Measurements from ENCODE around the gene KIR2DL4. TPM values are rescaled to one million over a fixed set of nuclear protein-coding genes. Genes with fewer than 3 reads are reported as not detected.

KIR2DL4 gene
- total and polyA plus RNA-seq, 2 donors (not counting 1 experiment from before 2014, with no cell fraction given) = not detected

DNA sequence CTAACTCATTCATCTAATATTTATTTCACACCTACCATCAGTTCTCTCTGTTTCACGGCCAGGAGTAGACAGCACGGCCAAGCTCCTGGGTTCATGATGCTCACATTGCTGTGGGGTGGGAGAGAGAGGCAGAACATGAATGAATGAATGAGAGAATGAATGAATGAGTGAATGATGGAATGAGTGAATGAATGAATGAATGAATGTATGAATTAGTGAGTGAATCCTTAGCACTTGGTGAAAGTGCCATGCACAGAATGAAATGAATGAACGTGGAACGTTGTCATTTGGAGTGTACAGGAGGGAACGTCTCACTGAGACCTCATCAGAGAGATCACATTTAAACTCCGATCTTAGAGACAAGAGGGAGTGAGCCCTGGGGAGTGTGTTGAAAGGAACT, 11.9 kb upstream of the KIR2DL4 start:
- no peak for TF ChIP-seq CTCF (conservative IDR thresholded peaks at IDR 0.05 in 1 of 2, IDR thresholded peaks at IDR 0.05 in 1 of 2; ENCODE audit: low read depth in 1 of 2, low read length in 2 of 2)
- no peak for TF ChIP-seq EZH2 (IDR thresholded peaks at IDR 0.05; ENCODE audit: low read length, missing control alignments)
- Histone ChIP-seq H3K9me3 (ENCODE audit: control insufficient read depth, insufficient read depth, low read depth, low read length) (no peaks in the 10 kb centered on the region), H3K9ac (ENCODE audit: insufficient read depth, low read length) (no peak overlapping the region), H3K27me3 (ENCODE audit: control insufficient read depth, insufficient read depth, low read length) (no peaks in the 10 kb centered on the region), H3K79me2 (ENCODE audit: control insufficient read depth, insufficient read depth, low read length) (no peaks in the 10 kb centered on the region), H3K4me1 (ENCODE audit: control insufficient read depth, extremely low read depth, insufficient read depth, low read length) (no peaks in the 10 kb centered on the region), H3K4me2 (ENCODE audit: extremely low read depth, insufficient read depth, low read length) (no peak overlapping the region), H3K36me3 (ENCODE audit: control insufficient read depth, insufficient read depth, low read length) (no peaks in the 10 kb centered on the region), H2AFZ (ENCODE audit: low read length) (no peak overlapping the region), H3K4me3 (replicated peaks in 1 of 4; ENCODE audit: control extremely low read depth in 1 of 4, insufficient read depth in 1 of 4, low read depth in 3 of 4, low read length in 4 of 4) (no peak overlapping the region), H4K20me1 (ENCODE audit: control insufficient read depth, extremely low read depth, insufficient read depth, low read length) (no peaks in the 10 kb centered on the region), H3K27ac (ENCODE audit: insufficient read depth, low read length) (no peak overlapping the region)
- no peak for DNase-seq (ENCODE audit: low read depth in 2 of 2)

GRCh38 chr19:54792814-54793213, 10.6 kb upstream of the KIR2DL4 start:
- H3K36me3 ChIP-seq (ENCODE audit: control insufficient read depth, insufficient read depth, low read length) = no peaks in the 10 kb centered on the region
- no peak overlapping the region for H3K4me2 ChIP-seq (ENCODE audit: extremely low read depth, insufficient read depth, low read length)
- H3K9me3 ChIP-seq (ENCODE audit: control insufficient read depth, insufficient read depth, low read depth, low read length) = no peaks in the 10 kb centered on the region

GRCh38 chr19:54795758-54796157, 7.7 kb upstream of the KIR2DL4 start:
- Histone ChIP-seq H3K9me3 (ENCODE audit: control insufficient read depth, insufficient read depth, low read depth, low read length) (no peaks in the 10 kb centered on the region), H3K27ac (ENCODE audit: insufficient read depth, low read length) (no peak overlapping the region), H3K27me3 (ENCODE audit: control insufficient read depth, insufficient read depth, low read length) (no peaks in the 10 kb centered on the region), H3K4me1 (ENCODE audit: control insufficient read depth, extremely low read depth, insufficient read depth, low read length) (no peaks in the 10 kb centered on the region), H4K20me1 (ENCODE audit: control insufficient read depth, extremely low read depth, insufficient read depth, low read length) (no peaks in the 10 kb centered on the region), H3K4me2 (ENCODE audit: extremely low read depth, insufficient read depth, low read length) (no peak overlapping the region), H3K36me3 (ENCODE audit: control insufficient read depth, insufficient read depth, low read length) (no peaks in the 10 kb centered on the region), H3K4me3 (replicated peaks in 1 of 4; ENCODE audit: control extremely low read depth in 1 of 4, insufficient read depth in 1 of 4, low read depth in 3 of 4, low read length in 4 of 4) (no peak overlapping the region), H3K79me2 (ENCODE audit: control insufficient read depth, insufficient read depth, low read length) (no peaks in the 10 kb centered on the region), H2AFZ (ENCODE audit: low read length) (no peak overlapping the region), H3K9ac (ENCODE audit: insufficient read depth, low read length) (no peak overlapping the region)
- TF ChIP-seq EZH2 (IDR thresholded peaks at IDR 0.05; ENCODE audit: low read length, missing control alignments) (no peak), CTCF (conservative IDR thresholded peaks at IDR 0.05 in 1 of 2, IDR thresholded peaks at IDR 0.05 in 1 of 2; ENCODE audit: low read depth in 1 of 2, low read length in 2 of 2) (no peak)
- DNase-seq (ENCODE audit: low read depth in 2 of 2) = no peak

More at GRCh38 chr19:54792814-54793213, 10.6 kb upstream of the KIR2DL4 start:
- no peak overlapping the region for H3K4me3 ChIP-seq (replicated peaks in 1 of 4; ENCODE audit: control extremely low read depth in 1 of 4, insufficient read depth in 1 of 4, low read depth in 3 of 4, low read length in 4 of 4)
- no peak overlapping the region for H3K27ac ChIP-seq (ENCODE audit: insufficient read depth, low read length)
- no peaks in the 10 kb centered on the region for H4K20me1 ChIP-seq (ENCODE audit: control insufficient read depth, extremely low read depth, insufficient read depth, low read length)
- H2AFZ ChIP-seq (ENCODE audit: low read length) = no peak overlapping the region
- DNase-seq (ENCODE audit: low read depth in 2 of 2) = no peak
- H3K27me3 ChIP-seq (ENCODE audit: control insufficient read depth, insufficient read depth, low read length) = no peaks in the 10 kb centered on the region
- TF ChIP-seq CTCF (conservative IDR thresholded peaks at IDR 0.05 in 1 of 2, IDR thresholded peaks at IDR 0.05 in 1 of 2; ENCODE audit: low read depth in 1 of 2, low read length in 2 of 2) = no peak
- TF ChIP-seq EZH2 (IDR thresholded peaks at IDR 0.05; ENCODE audit: low read length, missing control alignments) = no peak
- H3K4me1 ChIP-seq (ENCODE audit: control insufficient read depth, extremely low read depth, insufficient read depth, low read length) = no peaks in the 10 kb centered on the region
- H3K9ac ChIP-seq (ENCODE audit: insufficient read depth, low read length) = no peak overlapping the region
- H3K79me2 ChIP-seq (ENCODE audit: control insufficient read depth, insufficient read depth, low read length) = no peaks in the 10 kb centered on the region

Data from fibroblast of lung (primary cell).